Right hindlimb (tissue), 1 donor: ENCODE measurements around the gene SGTA.

Experiments used
- DNase-seq: peaks from one replicate; pipeline ENCODE4 v3.0.0-alpha.2; 2018

The SGTA gene

DNA sequence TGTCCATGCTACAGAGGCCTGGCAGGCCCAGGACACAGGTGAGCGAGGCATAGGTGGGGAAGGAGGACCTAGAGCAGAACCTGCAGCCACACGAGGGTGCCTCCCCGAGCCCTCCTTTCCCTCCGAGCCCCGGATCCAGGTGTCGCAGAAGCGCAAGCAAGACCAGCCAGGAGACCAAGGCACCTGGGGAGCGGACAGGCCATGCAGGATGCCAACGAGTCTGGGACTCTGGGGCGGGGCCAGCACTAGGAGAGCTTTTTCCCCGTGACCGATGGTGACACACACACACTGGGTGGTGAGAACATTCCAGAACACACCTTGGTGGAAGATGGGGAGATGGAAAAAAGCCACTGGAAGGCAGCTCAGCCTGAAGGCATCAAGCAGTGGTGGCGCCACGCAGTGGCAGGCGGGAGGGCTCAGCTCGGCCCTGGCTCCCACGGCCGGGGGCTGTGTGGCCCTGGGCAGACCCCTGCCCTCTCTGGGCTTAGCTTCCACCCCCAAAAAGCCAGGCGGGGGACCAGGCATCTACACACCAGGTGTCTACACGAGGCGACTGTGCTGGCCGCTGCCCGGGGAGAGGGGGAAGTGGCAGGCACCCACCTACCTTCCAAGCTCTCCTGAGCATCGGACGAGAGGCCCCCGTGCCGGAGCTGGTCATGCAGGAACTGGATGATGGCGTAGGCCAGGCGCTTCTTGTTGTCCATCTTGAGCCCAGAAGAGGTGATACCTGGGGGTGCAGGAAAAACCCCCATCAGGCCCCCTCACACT, 14.5 kb downstream of the SGTA start:
- DNase-seq, result no peak

DNA sequence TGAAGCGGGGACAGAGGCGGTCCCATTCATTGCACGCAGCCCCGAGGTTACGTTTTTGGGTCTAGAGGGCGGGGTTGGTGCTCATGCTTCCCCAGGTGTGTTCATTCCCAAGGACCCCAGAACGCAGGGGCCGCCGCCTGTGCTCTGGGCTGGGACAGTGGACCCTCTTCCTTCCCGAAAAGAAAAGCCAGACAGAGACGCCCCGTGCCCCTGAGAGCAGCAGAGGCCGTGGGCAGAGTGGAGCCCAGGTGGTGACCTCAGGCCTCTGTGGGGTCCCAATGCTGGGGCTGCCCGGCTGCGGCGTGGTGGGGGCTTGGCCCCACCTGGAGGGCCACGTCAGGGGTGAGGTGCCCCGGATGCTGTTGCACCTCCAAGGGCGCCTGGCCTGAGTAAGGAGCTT, 15.4 kb downstream of the SGTA start:
- DNase-seq, result no peak

DNA sequence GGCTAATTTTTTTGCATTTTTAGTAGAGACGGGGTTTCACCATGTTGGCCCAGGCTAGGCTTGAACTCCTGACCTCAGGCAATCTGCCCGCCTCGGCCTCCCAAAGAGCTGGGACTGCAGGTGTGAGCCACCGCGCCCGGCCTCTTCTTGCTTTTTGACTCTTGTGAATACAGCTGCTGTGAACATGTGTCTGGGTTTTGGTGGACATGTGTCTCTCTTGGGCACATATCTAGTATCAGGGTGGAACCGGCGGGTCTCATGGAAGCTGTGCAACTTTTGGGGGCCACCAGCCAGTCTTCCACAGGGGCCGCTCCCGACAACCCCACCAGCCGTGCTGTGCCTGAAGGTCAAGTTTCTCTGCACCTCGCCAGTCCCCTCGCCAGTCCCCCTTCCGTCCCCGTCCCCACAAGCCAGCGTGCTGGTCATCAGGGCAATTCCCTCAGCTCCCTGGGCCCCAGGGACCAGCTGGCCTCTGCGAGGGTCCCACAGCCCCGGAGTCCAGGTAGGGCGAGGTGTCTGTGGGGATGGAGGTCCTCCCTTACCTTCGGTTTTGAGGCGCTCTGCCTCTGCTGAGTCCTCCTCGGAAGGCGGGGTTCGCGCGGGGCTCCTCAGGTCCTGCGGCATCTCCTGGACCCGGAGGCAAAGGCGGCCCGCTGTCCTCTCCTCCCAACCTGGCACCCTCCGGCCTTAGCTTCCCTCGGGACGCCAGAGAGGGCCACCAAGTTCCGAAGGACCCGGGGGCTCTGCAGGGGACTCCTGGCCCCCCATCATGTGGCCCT, 16.3 kb downstream of the SGTA start:
- DNase-seq, result no peak

DNA sequence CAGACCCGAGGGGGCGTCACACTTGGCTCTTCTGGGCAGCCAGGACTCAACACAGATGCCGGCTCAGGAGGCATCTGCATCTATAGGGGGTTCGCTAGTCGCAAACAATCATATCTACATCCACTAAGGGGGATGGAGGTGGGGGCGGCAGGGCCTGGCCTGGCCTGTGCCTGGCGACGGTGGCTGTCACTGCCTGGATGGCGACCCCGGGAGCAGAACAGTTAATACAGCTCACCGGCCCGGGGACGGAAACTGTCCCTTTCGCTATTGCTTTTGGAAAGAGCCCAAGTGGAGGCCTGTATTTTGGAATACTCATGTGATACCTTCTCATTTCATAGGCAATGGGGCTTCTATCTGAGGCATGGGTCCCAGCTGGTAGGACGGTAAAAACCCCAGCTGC, 17.7 kb downstream of the SGTA start:
- no peak for DNase-seq

DNA sequence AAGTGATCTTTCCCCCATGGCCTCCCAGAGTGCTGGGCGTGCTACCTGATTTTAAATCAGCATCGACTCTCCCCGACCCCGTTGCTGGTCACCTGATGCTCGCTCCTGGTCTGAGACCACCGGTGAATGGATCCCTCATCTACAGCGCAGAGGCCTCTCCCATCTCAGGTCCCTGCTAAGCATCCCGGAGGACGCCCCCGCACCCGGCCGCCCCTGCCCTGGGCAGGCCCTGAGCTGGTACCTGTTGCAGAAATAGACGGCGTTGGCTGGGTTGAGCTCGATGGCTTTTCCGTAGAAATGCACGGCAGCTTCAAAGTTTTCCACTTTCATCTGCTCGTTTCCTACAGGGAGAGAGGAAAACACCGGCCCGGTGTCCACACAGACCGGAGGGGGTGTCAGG, 18.1 kb downstream of the SGTA start:
- DNase-seq, result no peak

DNA sequence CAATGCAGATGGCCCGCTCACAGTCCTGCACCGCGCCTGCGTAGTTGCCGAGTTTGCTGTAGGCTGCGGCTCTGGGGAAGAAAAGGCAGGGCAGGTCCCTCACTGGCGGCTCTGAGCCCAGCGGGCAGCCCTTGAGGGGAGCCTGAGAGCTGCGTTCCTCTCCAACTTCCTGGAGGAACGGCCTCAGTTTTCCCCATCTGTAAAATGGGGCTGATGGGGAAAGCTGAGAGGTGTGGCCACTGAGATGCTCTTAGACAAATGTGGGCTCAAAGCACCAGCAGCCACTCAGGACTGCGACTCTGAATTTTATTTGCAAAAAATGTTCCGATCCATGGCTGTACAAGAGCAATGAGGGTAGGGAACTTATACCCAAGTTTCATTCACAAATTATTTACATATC, 19.4 kb downstream of the SGTA start:
- no peak for DNase-seq

DNA sequence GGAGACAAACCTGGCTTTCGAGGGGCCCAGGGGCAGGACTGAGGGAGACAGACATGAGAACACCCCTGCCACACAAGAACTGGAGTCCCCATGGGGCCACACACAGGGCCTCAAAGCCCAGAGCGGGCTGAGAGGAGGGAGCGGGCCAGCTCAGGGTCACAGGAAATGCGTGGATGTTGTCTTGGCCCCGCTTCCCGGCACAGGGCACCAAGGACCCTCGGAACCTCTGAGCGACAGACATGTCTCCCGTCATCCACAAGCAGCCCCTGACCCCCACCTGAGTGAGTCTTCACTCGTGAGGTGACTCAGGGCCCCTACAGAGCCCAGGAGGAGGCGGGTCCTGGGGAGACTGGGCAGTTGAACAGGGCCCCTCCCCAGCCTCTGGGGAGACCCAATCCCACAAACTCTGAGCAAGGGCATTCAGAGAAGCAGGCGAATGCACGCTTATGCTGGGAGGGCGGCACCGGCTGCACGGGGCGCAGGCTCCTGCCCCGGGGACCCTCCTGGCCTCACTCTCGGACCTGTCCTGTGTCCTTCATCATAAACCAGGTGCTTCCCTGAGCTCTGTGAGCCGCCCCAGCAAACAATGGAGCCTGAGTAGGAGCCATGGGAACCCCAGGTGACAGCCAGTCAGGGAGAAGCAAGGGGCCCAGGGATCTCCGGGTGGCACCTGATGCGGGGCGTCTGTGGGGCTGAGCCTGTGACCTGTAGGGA, 20.1 kb downstream of the SGTA start:
- DNase-seq, result no peak

DNA sequence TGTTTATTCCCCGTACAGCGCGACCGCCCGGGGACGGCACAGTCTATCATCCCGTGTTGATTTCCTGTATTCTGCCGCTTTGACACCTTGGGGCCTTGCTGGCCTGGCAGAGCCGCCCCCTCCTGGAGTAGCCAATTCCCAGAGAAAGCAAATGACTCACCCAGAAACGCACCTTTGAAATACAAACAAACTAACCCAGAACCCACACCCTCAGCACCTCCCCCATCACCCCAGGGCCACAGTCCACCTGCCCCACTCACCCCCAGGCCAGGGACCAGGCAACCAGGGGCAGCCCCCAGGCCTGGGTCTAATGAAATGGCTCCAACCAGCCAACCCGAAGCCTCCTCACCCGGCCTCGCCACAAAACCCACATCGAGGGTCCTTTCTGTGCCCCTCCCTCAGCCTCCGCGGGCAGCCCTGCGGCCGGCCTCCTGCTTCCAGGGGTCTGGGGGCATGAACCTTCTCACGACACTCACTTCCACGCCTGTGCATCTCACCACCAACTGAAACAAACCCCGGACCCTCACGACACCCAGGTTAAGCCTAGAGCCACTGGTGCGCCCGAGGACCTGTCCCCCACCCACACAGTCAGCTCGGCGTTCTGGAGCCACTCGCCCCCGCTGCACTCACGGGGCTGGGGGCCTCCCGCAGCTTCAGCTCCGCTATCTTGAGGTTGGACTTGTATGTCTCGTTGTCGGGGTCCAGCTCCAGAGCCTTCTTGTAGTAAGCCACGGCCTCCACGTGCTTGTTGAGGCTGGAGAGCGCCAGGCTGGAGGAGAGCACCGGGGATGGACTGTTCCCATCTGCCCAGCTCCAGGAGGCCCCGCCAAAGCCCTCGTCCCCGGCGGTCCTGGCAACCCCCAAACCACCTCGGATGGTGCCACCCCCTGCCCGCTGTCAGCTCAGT, 20.9 kb downstream of the SGTA start:
- DNase-seq, result no peak

DNA sequence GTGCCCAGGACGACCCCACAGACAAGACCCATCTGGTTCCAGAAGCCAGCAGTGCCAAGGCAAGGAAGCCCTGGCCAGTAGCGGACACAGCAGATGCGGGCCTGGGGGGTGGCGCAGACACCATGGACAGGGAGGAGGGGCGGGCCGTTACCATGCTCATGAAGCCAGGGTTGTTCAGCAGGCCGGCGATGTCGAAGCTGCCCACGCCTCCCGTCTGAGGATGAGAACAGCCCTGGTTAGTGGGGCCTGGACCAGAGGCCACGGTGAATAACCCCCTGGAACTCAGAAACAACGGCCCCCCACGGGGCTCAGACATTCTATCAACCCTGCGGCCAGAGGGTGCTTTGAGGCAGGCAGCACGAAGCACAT, 21.8 kb downstream of the SGTA start:
- DNase-seq, result no peak

DNA sequence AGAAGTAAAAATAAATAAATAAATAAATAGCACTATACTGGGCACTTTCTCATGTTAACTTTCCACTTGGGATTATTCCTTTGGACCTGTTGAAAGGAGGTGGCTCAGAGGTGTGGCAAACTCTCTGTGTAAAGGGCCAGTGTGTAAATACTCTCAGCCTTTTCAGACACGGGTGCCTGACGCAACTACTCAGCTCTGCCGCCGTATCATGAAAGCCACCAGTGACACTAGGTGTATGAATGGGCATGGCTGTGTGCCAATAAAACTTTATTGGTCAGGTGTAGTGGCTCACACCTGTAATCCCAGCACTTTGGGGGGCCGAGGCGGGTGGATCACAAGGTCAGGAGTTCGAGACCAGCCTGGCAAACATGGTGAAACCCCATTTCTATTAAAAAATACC, 23.1 kb downstream of the SGTA start:
- no peak for DNase-seq

DNA sequence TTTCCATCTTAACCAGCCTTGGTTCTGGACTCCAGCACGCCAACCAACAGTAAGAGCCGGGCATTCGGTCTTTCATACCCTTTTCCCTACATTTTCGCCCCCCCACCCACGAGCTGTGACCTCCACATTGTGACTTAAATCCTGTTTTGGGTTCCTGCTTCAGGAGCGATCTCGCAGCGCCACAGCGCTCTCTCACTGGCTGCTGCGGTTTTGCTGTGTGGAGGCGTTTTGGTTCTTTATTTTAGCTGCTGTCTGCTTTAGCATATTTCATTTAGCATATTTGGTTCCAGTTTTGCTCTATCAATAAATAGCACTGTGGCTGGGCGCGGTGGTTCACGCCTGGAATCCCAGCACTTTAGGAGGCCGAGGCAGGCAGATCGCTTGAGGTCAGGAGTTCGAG, 23.7 kb downstream of the SGTA start:
- no peak for DNase-seq

DNA sequence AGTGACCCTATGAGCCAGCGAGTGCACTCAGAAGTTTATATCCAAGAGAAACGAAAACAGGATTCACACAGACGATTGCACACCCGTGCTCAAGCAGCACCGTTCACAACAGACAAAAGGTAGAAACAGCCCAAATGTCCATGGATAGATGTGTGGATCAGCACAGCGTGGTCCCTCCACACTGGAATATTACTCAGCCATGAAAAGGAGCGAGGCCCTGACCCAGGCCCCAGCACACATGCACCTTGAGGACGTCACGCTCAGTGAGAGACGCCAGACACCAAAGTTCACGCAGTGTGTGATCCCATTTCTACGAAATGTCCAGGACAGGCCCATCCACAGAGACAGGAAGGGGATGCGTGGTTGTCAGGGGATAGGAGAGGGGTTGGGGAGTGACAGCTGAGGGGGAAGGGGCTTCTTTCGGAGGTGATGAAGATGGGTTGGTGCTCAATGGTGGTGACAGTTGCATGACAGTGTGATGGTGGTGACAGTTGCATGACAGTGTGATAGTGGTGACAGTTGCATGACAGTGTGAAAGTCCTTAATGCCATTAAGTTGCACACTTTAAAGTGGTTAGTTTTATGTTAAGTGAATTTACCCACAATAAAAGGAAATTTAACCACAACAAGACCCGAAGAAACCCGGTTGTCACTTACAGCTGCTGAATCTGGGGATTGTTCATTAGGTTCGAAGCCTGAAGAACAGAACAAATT, 24.3 kb downstream of the SGTA start:
- no peak for DNase-seq

DNA sequence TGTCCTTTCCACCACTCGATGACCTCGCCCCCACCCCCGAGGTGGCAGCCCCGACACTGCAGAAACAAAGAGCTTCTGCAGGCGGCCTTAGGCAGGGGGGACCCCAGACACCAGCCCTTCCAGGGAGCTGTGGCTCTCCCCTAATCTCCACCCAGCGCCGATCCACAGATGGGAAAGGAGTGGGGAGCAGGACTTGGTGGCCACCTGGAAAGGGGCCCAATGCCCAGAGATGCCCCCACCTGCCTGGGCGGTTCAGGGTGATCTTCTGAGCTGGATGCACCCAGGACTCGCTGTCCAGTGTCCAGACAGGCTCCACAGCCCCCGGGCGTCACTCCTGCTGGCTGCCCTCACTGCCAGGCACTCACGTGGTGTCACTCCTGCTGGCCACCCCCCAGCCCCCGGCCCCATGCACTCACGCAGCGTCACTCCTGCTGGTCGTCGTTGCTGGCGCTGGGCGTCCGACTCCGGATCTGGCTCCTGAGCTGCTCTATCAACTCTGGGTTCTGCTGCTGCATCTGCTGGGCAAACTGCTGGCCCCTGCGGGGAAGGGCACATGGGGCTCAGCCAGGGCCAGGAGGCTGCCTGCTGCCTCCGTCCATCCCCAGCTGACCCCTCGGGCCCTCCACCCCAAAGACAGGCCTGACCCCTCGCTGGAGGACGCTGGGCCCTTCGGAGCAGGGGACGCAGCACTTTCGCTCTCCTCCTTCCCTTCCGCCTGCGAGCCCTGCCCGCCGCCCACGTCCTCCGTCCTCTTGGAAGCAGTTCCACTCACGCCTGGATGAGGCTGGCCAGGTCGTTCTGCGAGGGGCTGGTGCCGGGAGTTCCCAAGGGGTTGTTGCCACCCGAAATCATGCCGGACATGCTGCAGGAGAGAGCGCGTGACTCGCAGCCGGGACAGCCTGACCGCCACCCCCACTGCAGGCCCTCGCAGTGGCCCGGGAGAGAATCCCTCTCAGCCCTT, 25.9 kb downstream of the SGTA start:
- DNase-seq, result no peak

DNA sequence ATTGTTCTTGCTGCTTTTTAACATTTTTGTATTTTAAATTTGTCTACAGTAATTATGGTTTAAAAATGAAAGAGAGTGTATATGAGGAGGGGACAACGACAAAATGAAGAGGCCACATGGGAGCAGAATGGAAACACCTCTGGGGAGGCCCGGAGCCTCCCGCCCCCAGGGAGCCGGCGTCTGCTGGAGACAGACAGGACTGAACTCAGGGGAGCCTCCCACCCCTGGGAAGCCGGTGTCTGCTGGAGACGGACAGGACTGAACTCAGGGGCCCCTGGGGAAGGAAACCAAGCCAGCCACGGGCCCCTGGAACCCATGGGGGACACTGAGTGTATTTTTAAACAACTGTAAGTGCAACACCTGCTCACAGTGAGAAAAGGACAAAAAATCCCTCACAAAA, 26.6 kb downstream of the SGTA start:
- DNase-seq, result no peak

DNA sequence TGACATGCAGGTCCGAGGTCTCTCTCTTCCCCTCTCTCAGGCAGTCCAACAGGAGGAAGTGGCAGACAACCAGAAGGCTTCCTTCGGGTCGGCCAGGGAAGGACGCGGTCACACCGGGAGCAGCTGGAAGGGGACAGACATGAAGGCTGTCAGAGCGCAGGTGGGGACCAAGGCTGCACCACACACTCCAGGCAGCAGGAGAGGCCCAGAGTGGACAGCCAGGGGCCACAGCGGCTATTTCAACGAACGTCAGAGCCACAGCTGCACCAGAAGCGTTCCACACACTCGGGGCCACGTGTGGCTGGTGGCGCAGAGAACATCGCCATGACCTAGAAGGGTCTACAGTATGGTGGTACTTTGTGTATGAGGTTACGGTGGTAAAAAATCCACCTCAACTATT, 27.3 kb downstream of the SGTA start:
- DNase-seq, result no peak

DNA sequence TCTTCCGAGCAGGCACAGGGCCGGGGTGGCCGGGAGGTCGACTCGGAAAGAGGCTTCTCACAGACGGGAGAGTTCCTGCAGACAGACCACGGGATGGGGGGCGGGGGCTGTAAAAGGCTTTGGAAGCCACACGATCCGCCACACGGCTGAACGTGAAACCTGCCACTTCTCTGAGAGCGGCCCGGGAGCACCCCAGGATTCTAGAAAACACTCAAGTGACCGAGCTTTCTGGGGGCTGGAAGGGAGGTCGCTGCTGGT, 27.7 kb downstream of the SGTA start:
- no peak for DNase-seq

DNA sequence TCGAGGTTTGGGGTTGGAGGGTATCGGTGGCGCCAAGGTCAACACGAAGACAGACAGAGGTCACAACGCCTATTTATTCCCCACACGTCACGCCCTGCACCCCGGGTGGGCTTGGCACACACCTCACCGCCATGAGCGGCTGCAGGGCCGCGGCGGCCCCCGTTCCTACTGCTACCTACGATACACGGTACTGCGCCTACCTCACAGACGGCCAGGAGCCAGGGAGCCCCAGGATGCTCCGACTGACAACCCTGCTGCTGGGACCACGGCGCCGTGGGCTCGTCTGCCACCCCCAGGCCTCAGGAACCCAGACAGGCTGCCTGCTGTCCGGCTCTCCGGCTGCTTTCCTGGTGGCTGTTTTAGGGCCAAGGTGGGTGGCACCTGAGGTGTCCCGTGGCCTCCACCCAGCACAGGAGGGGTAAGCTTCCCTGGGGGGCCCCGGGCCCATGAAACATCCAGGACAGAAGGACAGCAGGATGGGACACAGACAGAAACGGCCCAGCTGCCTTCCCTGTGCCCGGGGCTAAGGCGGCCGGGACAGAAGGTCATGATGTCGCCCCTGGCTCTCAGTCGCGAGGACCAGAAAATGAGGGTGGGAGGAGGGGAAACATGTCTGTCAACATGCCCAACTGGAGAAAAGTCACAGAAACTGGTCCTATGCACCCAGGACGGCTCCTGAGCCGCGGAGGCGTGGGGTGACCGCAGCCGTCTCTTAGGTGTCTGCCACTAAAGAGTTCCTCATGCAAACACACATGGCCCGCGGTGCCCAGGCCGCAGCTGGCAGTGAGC, 28.2 kb downstream of the SGTA start:
- no peak for DNase-seq

DNA sequence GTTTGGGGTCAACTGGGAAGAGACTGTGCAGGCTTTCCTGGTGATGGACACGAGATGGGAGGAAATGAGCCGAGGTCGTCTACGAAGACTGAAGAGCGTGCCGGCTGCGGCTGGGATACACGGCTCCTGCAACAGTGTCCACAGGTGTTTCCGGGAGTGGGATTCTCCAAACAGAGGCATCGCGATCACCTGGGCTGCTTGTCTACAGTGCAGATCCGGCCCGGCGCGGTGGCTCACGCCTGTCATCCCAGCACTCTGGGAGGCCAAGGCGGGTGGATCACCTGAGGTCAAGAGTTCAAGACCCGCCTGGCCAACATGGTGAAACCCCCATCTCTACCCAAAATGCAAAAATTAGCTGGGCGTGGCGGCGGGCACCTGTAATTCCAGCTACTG, 31.6 kb downstream of the SGTA start:
- DNase-seq, result no peak

DNA sequence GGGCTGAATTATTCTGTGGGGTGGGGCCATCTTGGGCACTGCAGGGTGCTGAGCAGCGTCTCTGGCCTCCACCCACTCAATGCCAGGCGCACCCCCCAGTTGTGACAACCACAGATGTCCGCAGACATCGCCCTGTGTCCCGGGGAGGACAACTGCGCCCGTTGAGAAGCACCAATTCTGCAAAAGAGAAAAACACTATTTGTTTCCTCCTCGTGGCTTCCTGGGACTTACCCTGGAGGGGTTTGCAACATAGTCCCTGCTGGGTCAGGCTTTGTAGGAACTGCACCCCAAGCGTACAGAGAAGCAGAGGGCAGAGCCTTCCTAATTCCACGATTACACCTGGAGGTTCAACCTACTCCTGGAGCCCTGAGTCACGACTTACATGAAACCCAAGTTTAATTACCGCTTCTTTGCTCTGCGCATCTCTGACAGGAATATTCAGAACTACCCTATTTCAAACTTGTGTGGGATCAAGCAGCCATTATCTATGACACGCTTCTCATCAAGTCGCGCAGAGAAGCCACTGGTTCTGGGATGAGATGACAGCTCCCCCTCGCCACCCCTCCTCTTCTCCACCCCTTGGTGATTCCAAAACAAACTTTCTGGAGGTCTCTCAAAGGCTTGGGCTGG, 32.1 kb downstream of the SGTA start:
- no peak for DNase-seq

DNA sequence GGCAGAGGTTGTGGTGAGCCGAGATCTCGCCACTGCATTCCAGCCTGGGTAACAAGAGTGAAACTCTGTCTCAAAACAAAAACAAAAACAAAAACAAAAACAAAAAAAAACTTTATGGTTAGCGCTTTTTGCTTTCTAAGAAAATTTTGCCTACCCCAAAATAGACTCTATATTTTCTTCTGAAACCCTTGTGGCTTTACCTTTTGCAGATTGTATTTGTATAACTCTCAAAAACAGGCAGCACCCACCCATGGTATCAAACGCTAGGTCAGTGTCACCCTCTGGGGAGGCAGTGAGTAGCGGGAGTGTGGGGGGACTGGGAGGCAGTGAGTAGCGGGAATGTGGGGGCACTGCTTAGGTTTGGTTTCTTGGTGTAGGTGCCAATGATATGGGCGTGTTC, 35.7 kb downstream of the SGTA start:
- no peak for DNase-seq
